Muscle of back (tissue), 11 donors: ENCODE measurements around the gene MAP2K5. TPM values are rescaled to one million over a fixed set of nuclear protein-coding genes. Genes with fewer than 3 reads are reported as not detected.

ENCODE experiments used
- DNase-seq, 3 donors: peaks; one replicate each; pipeline versions ENCODE4 v3.0.0 to v3.0.0-alpha.2; 2013
- polyA plus RNA-seq, 10 donors: library from polyadenylated mRNA; unstranded; fragments of 120-200 nt; gene quantifications; one replicate each; pipeline ENCODE4 v1.2.1, GENCODE V29; 2013; ENCODE audit not compliant: insufficient read length in 10 of 10

Gene MAP2K5
- polyA plus RNA-seq, 10 donors: 14.6 to 22.9 (median 19.6) TPM

- no peak for DNase-seq
These were observed 262.6 kb downstream of the MAP2K5 start for GRCh38 chr15:67805008-67805665.

GRCh38 chr15:67805666-67806516 is 263.4 kb downstream of the MAP2K5 start:
- no peak for DNase-seq

GRCh38 chr15:67806536-67806935 is 264.0 kb downstream of the MAP2K5 start:
- DNase-seq: no peak

GRCh38 chr15:67807141-67807540 is 264.6 kb downstream of the MAP2K5 start:
- DNase-seq: no peak

GRCh38 chr15:67807836-67808235 is 265.3 kb downstream of the MAP2K5 start:
- no peak for DNase-seq

- DNase-seq: no peak
These were observed 266.3 kb downstream of the MAP2K5 start for GRCh38 chr15:67808821-67809220.

GRCh38 chr15:67809441-67809840 is 266.9 kb downstream of the MAP2K5 start:
- DNase-seq: no peak

- DNase-seq: no peak
These were observed 267.4 kb downstream of the MAP2K5 start for GRCh38 chr15:67809866-67810265.

GRCh38 chr15:67812241-67812644 is 269.7 kb downstream of the MAP2K5 start:
- no peak for DNase-seq

GRCh38 chr15:67813104-67813634 is 270.7 kb downstream of the MAP2K5 start:
- DNase-seq: no peak

- no peak for DNase-seq
These were observed 272.6 kb downstream of the MAP2K5 start for GRCh38 chr15:67815036-67815592.

- DNase-seq: no peak
These were observed 274.2 kb downstream of the MAP2K5 start for GRCh38 chr15:67816668-67817067.

GRCh38 chr15:67818464-67818863 is 276.0 kb downstream of the MAP2K5 start:
- no peak for DNase-seq

- DNase-seq: no peak
These were observed 277.1 kb downstream of the MAP2K5 start for GRCh38 chr15:67819636-67820035.

GRCh38 chr15:67820122-67820991 is 277.9 kb downstream of the MAP2K5 start:
- no peak for DNase-seq

- peak; percentile 47 to 88 (median 79) for DNase-seq
These were observed 278.7 kb downstream of the MAP2K5 start for GRCh38 chr15:67820992-67821783.

GRCh38 chr15:67821784-67822440 is 279.4 kb downstream of the MAP2K5 start:
- DNase-seq: no peak

- no peak for DNase-seq
These were observed 280.2 kb downstream of the MAP2K5 start for GRCh38 chr15:67822537-67823313.
